ENCODE measurements around the gene GAS2L3. TPM values are rescaled to one million over a fixed set of nuclear protein-coding genes. Genes with fewer than 3 reads are reported as not detected.

Gene GAS2L3
- 20.0 and 21.7 TPM in 2 replicates for total RNA-seq

DNA sequence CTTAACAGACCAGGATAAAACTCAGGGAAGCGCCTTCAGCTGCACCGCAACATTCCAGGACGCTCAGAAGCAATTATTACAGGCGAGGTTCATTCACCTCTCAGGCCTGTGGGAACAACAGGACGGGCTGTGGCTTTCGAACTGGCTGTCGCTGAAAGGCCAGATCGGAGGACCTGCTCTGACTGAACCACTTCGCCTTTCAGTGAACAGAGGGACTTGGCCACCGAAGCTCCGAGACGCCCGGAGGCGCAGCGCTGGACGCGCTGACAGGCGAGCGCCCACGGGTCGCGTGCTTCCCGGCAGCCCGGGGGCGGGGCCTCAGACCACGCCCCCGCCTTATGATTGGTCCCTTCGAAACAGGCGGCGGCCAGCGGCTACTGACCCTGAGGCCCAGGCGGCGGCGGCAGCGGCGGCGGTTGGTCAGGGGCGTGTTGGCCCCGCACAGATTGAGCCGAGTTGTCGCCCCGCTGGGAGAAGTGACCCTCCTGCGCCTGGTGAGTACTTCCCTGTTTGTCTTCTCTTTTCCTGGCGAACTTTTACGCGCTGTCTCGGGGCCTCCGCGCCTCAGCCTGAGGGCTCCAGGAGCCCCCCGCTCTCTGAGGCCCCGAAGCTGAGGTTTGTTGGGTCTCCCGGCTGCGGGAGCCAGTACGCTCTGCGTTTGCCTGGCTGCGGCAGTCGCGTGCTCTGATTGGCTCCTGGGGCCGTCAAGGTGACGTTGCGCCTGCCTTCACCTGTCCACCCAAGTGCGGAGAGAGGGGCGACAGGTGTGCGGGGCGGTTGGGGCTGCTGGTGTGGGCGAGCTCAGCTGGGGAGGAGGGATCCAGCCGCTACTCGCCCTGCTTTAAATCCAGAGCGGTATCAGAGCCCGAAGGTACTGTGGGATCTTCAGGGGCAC lies at the start of gene GAS2L3:
GAS2L3 (plus strand) TSS at position 393 of the 895 bp plus-strand sequence. CDS start 21,221 bp downstream, outside the sequence.
- peak within 1 kb of the TSS; percentile 89 for H3K4me3 ChIP-seq (ENCODE audit: low read depth, low read length)
- DNase-seq (ENCODE audit: low read depth) = no peak
- TF ChIP-seq, protein P1, sequence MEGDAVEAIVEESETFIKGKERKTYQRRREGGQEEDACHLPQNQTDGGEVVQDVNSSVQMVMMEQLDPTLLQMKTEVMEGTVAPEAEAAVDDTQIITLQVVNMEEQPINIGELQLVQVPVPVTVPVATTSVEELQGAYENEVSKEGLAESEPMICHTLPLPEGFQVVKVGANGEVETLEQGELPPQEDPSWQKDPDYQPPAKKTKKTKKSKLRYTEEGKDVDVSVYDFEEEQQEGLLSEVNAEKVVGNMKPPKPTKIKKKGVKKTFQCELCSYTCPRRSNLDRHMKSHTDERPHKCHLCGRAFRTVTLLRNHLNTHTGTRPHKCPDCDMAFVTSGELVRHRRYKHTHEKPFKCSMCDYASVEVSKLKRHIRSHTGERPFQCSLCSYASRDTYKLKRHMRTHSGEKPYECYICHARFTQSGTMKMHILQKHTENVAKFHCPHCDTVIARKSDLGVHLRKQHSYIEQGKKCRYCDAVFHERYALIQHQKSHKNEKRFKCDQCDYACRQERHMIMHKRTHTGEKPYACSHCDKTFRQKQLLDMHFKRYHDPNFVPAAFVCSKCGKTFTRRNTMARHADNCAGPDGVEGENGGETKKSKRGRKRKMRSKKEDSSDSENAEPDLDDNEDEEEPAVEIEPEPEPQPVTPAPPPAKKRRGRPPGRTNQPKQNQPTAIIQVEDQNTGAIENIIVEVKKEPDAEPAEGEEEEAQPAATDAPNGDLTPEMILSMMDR (conservative IDR thresholded peaks at IDR 0.05; ENCODE audit: low read depth, low read length) = no peak

GRCh38 chr12:100528034-100528433 lies 45.5 kb upstream of the GAS2L3 start:
- TF ChIP-seq, protein P1 (conservative IDR thresholded peaks at IDR 0.05; ENCODE audit: low read depth, low read length) = no peak
- H3K4me3 ChIP-seq (ENCODE audit: low read depth, low read length) = no peak overlapping the region
- no peak for DNase-seq (ENCODE audit: low read depth)

- DNase-seq (ENCODE audit: low read depth) = peak; percentile 72
- H3K4me3 ChIP-seq (ENCODE audit: low read depth, low read length) = no peak overlapping the region
- TF ChIP-seq, protein P1 (conservative IDR thresholded peaks at IDR 0.05; ENCODE audit: low read depth, low read length) = no peak
Measured at GRCh38 chr12:100528471-100529127, 44.9 kb upstream of the GAS2L3 start.

DNA sequence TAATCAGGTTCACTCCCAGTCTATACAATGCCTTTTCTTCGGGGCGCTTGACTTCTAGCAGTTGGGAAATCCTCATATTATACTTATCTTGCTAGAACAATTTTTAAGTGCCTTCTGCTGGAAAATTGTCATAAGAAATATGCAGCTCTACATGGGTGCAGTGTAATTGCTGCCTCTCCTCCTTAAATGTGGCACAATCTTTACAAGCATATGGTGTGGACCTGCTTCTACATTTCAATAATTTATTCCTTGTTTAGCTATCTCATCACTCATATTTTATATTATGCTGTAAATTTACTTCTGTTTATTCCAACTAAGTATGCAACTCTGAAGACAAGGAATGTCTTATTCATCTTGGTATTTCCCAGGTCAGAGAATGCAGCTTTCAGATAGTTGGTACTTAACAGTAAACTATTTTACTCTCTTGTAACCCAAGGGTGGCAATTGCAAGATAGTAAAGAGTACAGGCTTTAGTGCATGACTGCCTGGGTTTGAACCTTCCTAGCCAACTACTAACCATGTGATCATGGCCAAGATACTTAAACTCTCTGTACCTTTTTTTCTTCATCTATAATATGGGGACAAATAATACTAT lies 43.6 kb upstream of the GAS2L3 start:
- TF ChIP-seq, protein P1 (conservative IDR thresholded peaks at IDR 0.05; ENCODE audit: low read depth, low read length) = no peak
- H3K4me3 ChIP-seq (ENCODE audit: low read depth, low read length) = no peak overlapping the region
- DNase-seq (ENCODE audit: low read depth) = no peak

- no peak for DNase-seq (ENCODE audit: low read depth)
- TF ChIP-seq, protein P1 (conservative IDR thresholded peaks at IDR 0.05; ENCODE audit: low read depth, low read length) = no peak
- no peak overlapping the region for H3K4me3 ChIP-seq (ENCODE audit: low read depth, low read length)
Measured at GRCh38 chr12:100533376-100533775, 40.1 kb upstream of the GAS2L3 start.

- no peak for DNase-seq (ENCODE audit: low read depth)
- TF ChIP-seq, protein P1 (conservative IDR thresholded peaks at IDR 0.05; ENCODE audit: low read depth, low read length) = no peak
- H3K4me3 ChIP-seq (ENCODE audit: low read depth, low read length) = no peak overlapping the region
Measured at GRCh38 chr12:100534625-100535227, 38.8 kb upstream of the GAS2L3 start.
